Left lobe of liver (tissue), 2 donors: ENCODE data around the gene PDE2A. TPM values are rescaled to one million over a fixed set of nuclear protein-coding genes. Genes with fewer than 3 reads are reported as not detected.
A peak's percentile ranks its signal among the peaks of the same experiment; 100 is the strongest.

ENCODE experiments used
- ATAC-seq: fragments of 200-7000 bp; cut with Tn5 transposase; one replicate; pipeline ENCODE4 v1.9.1; 2020; ENCODE audit warnings: mild to moderate bottlenecking, moderate library complexity
- DNase-seq: peaks from one replicate; pipeline ENCODE4 v3.0.0-alpha.2; 2020; ENCODE audit warnings: low spot score
- total RNA-seq: library from RNA; stranded (reverse); gene quantifications from one replicate; pipeline ENCODE4 v1.2.1, GENCODE V29; 2021
- donor health status: DM: no; HTN: no; CAD: no; lungs with moderate emphysema.
- donor health status: DM: no; HTN: yes; CAD: no.

PDE2A gene
- total RNA-seq, 1 donor from 2014 or later, result 20.3 TPM

- DNase-seq (no peak), ATAC-seq (no peak)
These were observed 31.5 kb upstream of the PDE2A start for GRCh38 chr11:72705442-72706365.

GRCh38 chr11:72704783-72705265 is 30.6 kb upstream of the PDE2A start:
- no peak for DNase-seq
- ATAC-seq, result no peak

- ATAC-seq (peak; percentile 39), DNase-seq (no peak)
These were observed 30.0 kb upstream of the PDE2A start for GRCh38 chr11:72704028-72704782.

GRCh38 chr11:72703267-72704008 is 29.2 kb upstream of the PDE2A start:
- no peak for DNase-seq

GRCh38 chr11:72702577-72703241 is 28.5 kb upstream of the PDE2A start:
- ATAC-seq, result no peak
- no peak for DNase-seq

More at GRCh38 chr11:72703267-72704008, 29.2 kb upstream of the PDE2A start:
- ATAC-seq, result peak; percentile 32

- DNase-seq (no peak), ATAC-seq (no peak)
These were observed 27.9 kb upstream of the PDE2A start for GRCh38 chr11:72702096-72702495.

- no peak for ATAC-seq
- no peak for DNase-seq
These were observed 27.2 kb upstream of the PDE2A start for GRCh38 chr11:72701466-72701865.

- ATAC-seq, result no peak
- no peak for DNase-seq
These were observed 25.9 kb upstream of the PDE2A start for GRCh38 chr11:72700146-72700545.

- ATAC-seq, result no peak
- DNase-seq, result no peak
These were observed 23.6 kb upstream of the PDE2A start for GRCh38 chr11:72697814-72698213.

- peak; percentile 26 for ATAC-seq
- no peak for DNase-seq
These were observed 22.9 kb upstream of the PDE2A start for GRCh38 chr11:72696866-72697700.

- DNase-seq, result no peak
- ATAC-seq, result no peak
These were observed 21.1 kb upstream of the PDE2A start for GRCh38 chr11:72695354-72695753.

GRCh38 chr11:72693271-72693968 is 19.2 kb upstream of the PDE2A start:
- DNase-seq (no peak), ATAC-seq (no peak)

GRCh38 chr11:72692498-72693237 is 18.4 kb upstream of the PDE2A start:
- DNase-seq (no peak), ATAC-seq (no peak)

GRCh38 chr11:72690166-72690565 is 15.9 kb upstream of the PDE2A start:
- no peak for DNase-seq

GRCh38 chr11:72688929-72689328 is 14.7 kb upstream of the PDE2A start:
- no peak for ATAC-seq
- no peak for DNase-seq

More at GRCh38 chr11:72690166-72690565, 15.9 kb upstream of the PDE2A start:
- ATAC-seq, result no peak

GRCh38 chr11:72688486-72688885 is 14.3 kb upstream of the PDE2A start:
- ATAC-seq (no peak), DNase-seq (no peak)

- DNase-seq (no peak), ATAC-seq (no peak)
These were observed 13.1 kb upstream of the PDE2A start for GRCh38 chr11:72687326-72687725.

GRCh38 chr11:72686639-72687220 is 12.5 kb upstream of the PDE2A start:
- no peak for ATAC-seq

More at GRCh38 chr11:72686639-72687220, 12.5 kb upstream of the PDE2A start:
- no peak for DNase-seq
